Neural progenitor cell (in vitro differentiated cells): ENCODE measurements around the gene CCM2. TPM values are rescaled to one million over a fixed set of nuclear protein-coding genes. Genes with fewer than 3 reads are reported as not detected.

Experiments
- DNase-seq: peaks from one replicate; pipeline ENCODE4 v3.0.0-alpha.2; 2016; ENCODE audit warnings: low spot score
- H2AFZ ChIP-seq: fragments of 200-600 bp; sonication (generic); replicated peaks from 2 replicates; pipeline ENCODE4 v1.6.1; 2016; ENCODE audit warnings: antibody characterized with exemption
- H3F3A ChIP-seq: fragments of 200-600 bp; sonication (generic); 2 replicates; pipeline ENCODE4 v1.6.1; 2016; ENCODE audit warnings: antibody characterized with exemption, low read depth
- H3K27ac ChIP-seq: fragments of 200-600 bp; sonication (generic); 2 replicates; pipeline ENCODE4 v1.5.1; 2016; ENCODE audit warnings: mild to moderate bottlenecking
- H3K27me3 ChIP-seq: fragments of 200-600 bp; sonication (generic); 2 replicates; pipeline ENCODE4 v1.6.1; 2016; ENCODE audit warnings: mild to moderate bottlenecking, moderate library complexity
- H3K36me3 ChIP-seq: fragments of 200-600 bp; sonication (generic); 2 replicates; pipeline ENCODE4 v1.5.1; 2016
- H3K4me1 ChIP-seq: fragments of 200-600 bp; sonication (generic); 2 replicates; pipeline ENCODE4 v1.6.1; 2016; ENCODE audit warnings: mixed run types
- H3K4me2 ChIP-seq: fragments of 200-600 bp; sonication (generic); 2 replicates; pipeline ENCODE4 v1.6.1; 2016
- H3K4me3 ChIP-seq: fragments of 200-600 bp; sonication (generic); 2 replicates; pipeline ENCODE4 v1.5.1; 2016
- H3K79me2 ChIP-seq: fragments of 200-600 bp; sonication (generic); 2 replicates; pipeline ENCODE4 v1.6.1; 2016; ENCODE audit warnings: low read depth
- H3K9ac ChIP-seq: fragments of 200-600 bp; sonication (generic); 2 replicates; pipeline ENCODE4 v1.6.1; 2016
- H3K9me3 ChIP-seq: fragments of 200-600 bp; sonication (generic); 2 replicates; pipeline ENCODE4 v1.5.1; 2016; ENCODE audit warnings: low read depth
- H4K20me1 ChIP-seq: fragments of 200-600 bp; sonication (generic); 2 replicates; pipeline ENCODE4 v1.6.1; 2016; ENCODE audit warnings: low read depth
- H3K27ac Mint-ChIP-seq: 3 replicates; pipeline ENCODE4 v1.8.0; 2021; ENCODE audit warnings: mixed read lengths
- H3K27me3 Mint-ChIP-seq: 2 replicates; pipeline ENCODE4 v1.8.0; 2022; ENCODE audit warnings: low read depth, mild to moderate bottlenecking, inconsistent platforms, moderate library complexity, mixed read lengths; ENCODE audit not compliant: insufficient read depth
- H3K36me3 Mint-ChIP-seq: 3 replicates; pipeline ENCODE4 v1.8.0; 2021; ENCODE audit warnings: mixed read lengths
- H3K4me1 Mint-ChIP-seq: 3 replicates; pipeline ENCODE4 v1.8.0; 2021; ENCODE audit warnings: mixed read lengths
- H3K4me3 Mint-ChIP-seq: 3 replicates; pipeline ENCODE4 v1.8.0; 2021; ENCODE audit warnings: mild to moderate bottlenecking, moderate library complexity, mixed read lengths
- H3K9me3 Mint-ChIP-seq: 3 replicates; pipeline ENCODE4 v1.8.0; 2020; ENCODE audit warnings: mixed read lengths
- CTCF ChIP-seq: fragments of 200-600 bp; sonication (generic); IDR thresholded peaks from 2 replicates; pipeline ENCODE4 v1.5.1; 2017; ENCODE audit warnings: antibody characterized with exemption, mild to moderate bottlenecking
- EZH2 ChIP-seq: fragments of 200-600 bp; sonication (generic); IDR thresholded peaks from 2 replicates; pipeline ENCODE4 v1.6.1; 2017; ENCODE audit warnings: antibody characterized with exemption, mild to moderate bottlenecking, moderate library complexity
- EZH2phosphoT487 ChIP-seq: fragments of 200-600 bp; sonication (generic); IDR thresholded peaks from 2 replicates; pipeline ENCODE4 v1.6.1; 2017; ENCODE audit warnings: antibody characterized with exemption
- total RNA-seq: library from RNA; depleted of rRNA; stranded (reverse); fragments of >200 nt; gene quantifications from 2 replicates; pipeline ENCODE4 v1.2.3, GENCODE V29; 2015; ENCODE audit warnings: low replicate concordance

CCM2 gene
- total RNA-seq, 1 donor from 2014 or later: 21.8 TPM

- no peak for DNase-seq
- Histone ChIP-seq H3K36me3 (no peaks in the 10 kb centered on the region), H3K79me2 (peaks cover 86% of the 10 kb centered on the region), H3K9me3 (no peaks in the 10 kb centered on the region), H4K20me1 (peaks cover 25% of the 10 kb centered on the region), H3F3A (peaks cover 16% of the 10 kb centered on the region), H3K27ac (no peak overlapping the region), H2AFZ (no peak overlapping the region), H3K9ac (no peak overlapping the region), H3K27me3 (no peaks in the 10 kb centered on the region), H3K4me2 (no peak overlapping the region), H3K4me3 (no peak overlapping the region), H3K4me1 (peaks cover 45% of the 10 kb centered on the region)
- Mint-ChIP-seq H3K4me3 (no peak overlapping the region), H3K36me3 (peaks cover 10% of the 10 kb centered on the region), H3K27me3 (no peaks in the 10 kb centered on the region), H3K9me3 (no peaks in the 10 kb centered on the region), H3K27ac (no peak overlapping the region), H3K4me1 (peaks cover 17% of the 10 kb centered on the region)
- TF ChIP-seq CTCF: no peak
- no peak for TF ChIP-seq EZH2phosphoT487
- no peak for TF ChIP-seq EZH2
Measured at GRCh38 chr7:45035371-45035770, 35.4 kb downstream of the CCM2 start.

- no peaks in the 10 kb centered on the region for H3K9me3 ChIP-seq
- no peaks in the 10 kb centered on the region for H3K36me3 ChIP-seq
- no peak overlapping the region for H2AFZ ChIP-seq
- H3K4me2 ChIP-seq: peak overlapping the region; percentile 71
- peak overlapping the region; percentile 33 for H3K9ac ChIP-seq
- peaks cover 16% of the 10 kb centered on the region for H3F3A ChIP-seq
- DNase-seq: no peak
- Mint-ChIP-seq H3K4me3 (no peak overlapping the region), H3K9me3 (no peaks in the 10 kb centered on the region), H3K4me1 (peaks cover 17% of the 10 kb centered on the region), H3K27me3 (no peaks in the 10 kb centered on the region), H3K27ac (peak overlapping the region; percentile 28), H3K36me3 (peaks cover 13% of the 10 kb centered on the region)
- TF ChIP-seq EZH2 (no peak), EZH2phosphoT487 (no peak), CTCF (no peak)
- peaks cover 81% of the 10 kb centered on the region for H3K79me2 ChIP-seq
- peaks cover 45% of the 10 kb centered on the region for H3K4me1 ChIP-seq
- peaks cover 25% of the 10 kb centered on the region for H4K20me1 ChIP-seq
- no peak overlapping the region for H3K4me3 ChIP-seq
- no peaks in the 10 kb centered on the region for H3K27me3 ChIP-seq
- H3K27ac ChIP-seq: peak overlapping the region; percentile 54
Measured at GRCh38 chr7:45035893-45036292, 35.9 kb downstream of the CCM2 start.

- Histone ChIP-seq H3K27ac (peak overlapping the region; percentile 54), H3K27me3 (no peaks in the 10 kb centered on the region), H3K4me3 (no peak overlapping the region), H3K9ac (peak overlapping the region; percentile 33), H4K20me1 (peaks cover 25% of the 10 kb centered on the region), H3K79me2 (peaks cover 77% of the 10 kb centered on the region), H2AFZ (no peak overlapping the region), H3K4me2 (peak overlapping the region; percentile 71), H3K36me3 (no peaks in the 10 kb centered on the region), H3F3A (peaks cover 16% of the 10 kb centered on the region), H3K4me1 (peaks cover 45% of the 10 kb centered on the region), H3K9me3 (no peaks in the 10 kb centered on the region)
- Mint-ChIP-seq H3K36me3 (peaks cover 16% of the 10 kb centered on the region), H3K4me3 (no peak overlapping the region), H3K9me3 (no peaks in the 10 kb centered on the region), H3K27ac (peak overlapping the region; percentile 28), H3K4me1 (peaks cover 17% of the 10 kb centered on the region), H3K27me3 (no peaks in the 10 kb centered on the region)
- DNase-seq: peak; percentile 39
- no peak for TF ChIP-seq CTCF
- no peak for TF ChIP-seq EZH2
- TF ChIP-seq EZH2phosphoT487: no peak
Measured at GRCh38 chr7:45036317-45036716, 36.3 kb downstream of the CCM2 start.
